ENCODE measurements around the gene GDPGP1.

- TF ChIP-seq CTCF (IDR thresholded peaks at IDR 0.05; ENCODE audit: low read depth, low read length, missing input control) (no peak), TAF1 (conservative IDR thresholded peaks at IDR 0.05) (no peak), EGR1 (IDR thresholded peaks at IDR 0.05; ENCODE audit: low read depth in 2 of 2) (no peak), RAD21 (IDR thresholded peaks at IDR 0.05) (no peak), REST (IDR thresholded peaks at IDR 0.05) (no peak), MAX (IDR thresholded peaks at IDR 0.05) (no peak), ZBTB33 (IDR thresholded peaks at IDR 0.05) (no peak), HNF4A (conservative IDR thresholded peaks at IDR 0.05) (no peak), ATF3 (IDR thresholded peaks at IDR 0.05) (no peak), NR2F2 (IDR thresholded peaks at IDR 0.05) (no peak), GABPA (IDR thresholded peaks at IDR 0.05 in 1 of 2, conservative IDR thresholded peaks at IDR 0.05 in 1 of 2) (no peak), SP1 (IDR thresholded peaks at IDR 0.05) (no peak), RXRA (IDR thresholded peaks at IDR 0.05) (no peak)
Measured at GRCh38 chr15:90266485-90266884, 32.5 kb downstream of the GDPGP1 start.
